ENCODE results near the gene CHAT.

The CHAT gene

DNA sequence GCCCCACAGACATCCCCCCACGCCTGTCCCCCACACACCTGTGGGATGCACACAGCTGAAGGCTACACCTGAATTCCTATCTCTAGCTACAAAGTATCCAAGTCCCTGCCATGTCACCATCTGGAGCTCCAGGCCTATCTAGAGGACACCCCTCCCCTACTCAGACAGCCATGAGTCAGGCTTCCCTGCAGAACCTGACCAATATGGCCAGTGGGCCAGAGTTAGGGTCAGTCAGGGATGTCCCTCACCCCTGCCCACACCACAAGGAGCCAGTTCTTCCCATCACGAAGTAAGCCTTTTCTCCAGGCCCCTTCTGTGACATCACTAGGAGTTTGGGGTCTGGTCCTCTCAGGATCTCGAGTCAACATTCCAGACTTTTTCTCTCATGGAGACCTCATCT lies 14.3 kb upstream of the CHAT start:
- DNase-seq (ENCODE audit: low read depth, low spot score): no peak
- in situ Hi-C loops (cut with HindIII; ENCODE audit: low sequenced_read_pairs): no loop called here

DNA sequence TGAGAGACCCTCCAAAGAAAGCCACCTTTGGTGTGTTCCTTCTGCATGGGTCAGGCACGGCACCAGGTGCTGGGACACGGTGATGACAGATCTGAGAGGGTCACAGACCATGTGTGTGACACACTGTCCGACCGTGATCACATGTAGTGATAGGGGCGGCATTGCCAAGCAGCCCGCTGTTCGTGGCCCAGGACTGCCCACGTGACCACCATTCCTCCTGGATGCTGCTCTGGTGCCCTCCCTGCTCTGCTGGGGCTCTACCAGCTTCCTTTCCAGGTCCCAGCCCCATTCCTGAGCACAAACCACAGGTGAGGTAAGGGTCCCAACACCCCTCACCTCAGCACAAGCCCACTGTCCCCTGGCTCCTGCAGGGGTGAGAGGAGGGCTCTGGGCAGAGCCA lies 13.8 kb upstream of the CHAT start:
- in situ Hi-C loops (cut with HindIII; ENCODE audit: low sequenced_read_pairs): no loop called here
- no peak for DNase-seq (ENCODE audit: low read depth, low spot score)
- H3K4me3 ChIP-seq (ENCODE audit: low read depth, low read length): no peak overlapping the region
- TF ChIP-seq, protein P1, sequence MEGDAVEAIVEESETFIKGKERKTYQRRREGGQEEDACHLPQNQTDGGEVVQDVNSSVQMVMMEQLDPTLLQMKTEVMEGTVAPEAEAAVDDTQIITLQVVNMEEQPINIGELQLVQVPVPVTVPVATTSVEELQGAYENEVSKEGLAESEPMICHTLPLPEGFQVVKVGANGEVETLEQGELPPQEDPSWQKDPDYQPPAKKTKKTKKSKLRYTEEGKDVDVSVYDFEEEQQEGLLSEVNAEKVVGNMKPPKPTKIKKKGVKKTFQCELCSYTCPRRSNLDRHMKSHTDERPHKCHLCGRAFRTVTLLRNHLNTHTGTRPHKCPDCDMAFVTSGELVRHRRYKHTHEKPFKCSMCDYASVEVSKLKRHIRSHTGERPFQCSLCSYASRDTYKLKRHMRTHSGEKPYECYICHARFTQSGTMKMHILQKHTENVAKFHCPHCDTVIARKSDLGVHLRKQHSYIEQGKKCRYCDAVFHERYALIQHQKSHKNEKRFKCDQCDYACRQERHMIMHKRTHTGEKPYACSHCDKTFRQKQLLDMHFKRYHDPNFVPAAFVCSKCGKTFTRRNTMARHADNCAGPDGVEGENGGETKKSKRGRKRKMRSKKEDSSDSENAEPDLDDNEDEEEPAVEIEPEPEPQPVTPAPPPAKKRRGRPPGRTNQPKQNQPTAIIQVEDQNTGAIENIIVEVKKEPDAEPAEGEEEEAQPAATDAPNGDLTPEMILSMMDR (IDR thresholded peaks at IDR 0.05; ENCODE audit: low read depth, low read length): no peak

More for the DNA sequence above, 14.3 kb upstream of the CHAT start:
- no peak overlapping the region for H3K4me3 ChIP-seq (ENCODE audit: low read depth, low read length)
- TF ChIP-seq, protein P1 (IDR thresholded peaks at IDR 0.05; ENCODE audit: low read depth, low read length): no peak

DNA sequence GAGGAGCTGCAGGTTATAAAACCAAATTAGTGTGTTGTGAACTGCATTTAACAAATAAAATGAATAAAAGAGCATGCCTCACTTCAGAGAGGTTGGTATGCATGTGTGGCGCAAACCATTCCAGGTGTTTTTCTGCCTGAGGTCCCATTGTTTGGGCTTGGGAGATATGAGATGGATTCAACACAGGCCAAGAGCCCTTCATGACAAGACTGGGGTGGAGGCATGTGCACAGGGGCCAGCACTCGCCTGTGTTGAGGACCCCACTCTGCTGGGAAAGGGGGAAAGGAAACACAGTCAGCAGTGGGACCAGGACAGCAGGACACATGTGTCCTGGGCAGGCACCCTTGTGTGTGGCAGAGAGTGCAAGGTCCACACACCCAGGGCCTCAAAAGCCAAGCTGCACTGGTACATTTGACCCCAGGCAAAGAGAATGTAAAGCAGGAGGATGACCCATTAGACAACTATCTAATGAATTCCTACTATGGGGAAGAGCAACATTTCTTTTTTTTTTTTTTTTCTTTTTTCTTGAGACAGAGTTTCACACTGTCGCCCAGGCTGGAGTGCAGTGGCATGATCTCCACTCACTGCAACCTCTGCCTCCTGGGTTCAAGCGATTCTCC lies 12.9 kb upstream of the CHAT start:
- TF ChIP-seq, protein P1 (IDR thresholded peaks at IDR 0.05; ENCODE audit: low read depth, low read length): no peak
- in situ Hi-C loops (cut with HindIII; ENCODE audit: low sequenced_read_pairs): no loop called here
- no peak for DNase-seq (ENCODE audit: low read depth, low spot score)
- no peak overlapping the region for H3K4me3 ChIP-seq (ENCODE audit: low read depth, low read length)

DNA sequence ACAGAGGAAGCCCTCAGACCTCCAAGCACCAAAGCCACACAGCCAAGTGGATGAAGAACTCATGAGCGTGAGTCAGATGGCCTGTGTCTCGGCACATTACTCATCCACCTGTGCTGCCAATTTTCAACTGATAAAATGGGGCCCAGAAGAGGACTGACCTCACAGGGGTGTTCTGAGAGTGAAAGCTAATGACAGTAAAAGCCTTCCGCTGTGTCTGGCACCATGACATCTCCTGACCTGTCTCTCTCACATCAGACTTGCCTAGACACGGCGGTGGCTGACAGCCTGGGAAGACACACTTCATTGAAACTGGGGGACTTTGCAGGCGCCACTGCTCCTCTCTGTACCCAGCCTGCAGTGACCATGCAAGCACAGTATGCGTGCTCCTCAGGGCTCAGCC lies 12.0 kb upstream of the CHAT start:
- in situ Hi-C loops (cut with HindIII; ENCODE audit: low sequenced_read_pairs): no loop called here
- no peak overlapping the region for H3K4me3 ChIP-seq (ENCODE audit: low read depth, low read length)
- TF ChIP-seq, protein P1 (IDR thresholded peaks at IDR 0.05; ENCODE audit: low read depth, low read length): no peak
- DNase-seq (ENCODE audit: low read depth, low spot score): no peak

DNA sequence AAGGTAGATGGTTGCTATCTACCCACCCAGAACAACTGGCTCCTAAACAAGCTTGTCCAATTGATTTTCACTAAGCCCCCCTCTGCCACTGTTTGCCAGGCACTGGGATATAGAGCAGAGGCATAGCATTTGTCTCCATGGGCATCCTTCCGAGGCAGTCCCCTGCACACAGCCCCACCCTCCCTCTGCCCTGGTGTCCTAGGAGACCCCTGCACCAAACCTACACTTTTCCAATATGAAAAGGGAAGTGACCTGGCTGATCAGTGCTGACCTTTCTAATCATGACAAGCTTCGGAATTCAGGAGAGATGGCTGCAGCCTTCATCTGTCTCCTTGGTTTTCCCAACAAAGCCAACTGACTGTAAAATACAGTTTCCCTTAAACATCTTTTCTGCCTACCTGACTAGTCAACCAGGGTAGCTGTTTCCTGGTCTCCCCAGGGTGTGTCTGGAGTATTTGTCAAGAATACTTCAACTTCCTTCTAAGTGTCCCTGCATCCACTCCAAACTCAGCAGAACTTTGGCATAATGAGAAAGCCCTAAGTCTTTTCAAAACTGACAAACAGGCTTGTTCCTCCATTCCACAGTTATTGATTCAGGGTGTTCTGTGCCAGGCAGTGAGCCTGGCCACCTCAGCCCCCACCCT lies 11.3 kb upstream of the CHAT start:
- in situ Hi-C loops (cut with HindIII; ENCODE audit: low sequenced_read_pairs): no loop called here
- TF ChIP-seq, protein P1 (IDR thresholded peaks at IDR 0.05; ENCODE audit: low read depth, low read length): no peak
- no peak for DNase-seq (ENCODE audit: low read depth, low spot score)
- H3K4me3 ChIP-seq (ENCODE audit: low read depth, low read length): no peak overlapping the region

DNA sequence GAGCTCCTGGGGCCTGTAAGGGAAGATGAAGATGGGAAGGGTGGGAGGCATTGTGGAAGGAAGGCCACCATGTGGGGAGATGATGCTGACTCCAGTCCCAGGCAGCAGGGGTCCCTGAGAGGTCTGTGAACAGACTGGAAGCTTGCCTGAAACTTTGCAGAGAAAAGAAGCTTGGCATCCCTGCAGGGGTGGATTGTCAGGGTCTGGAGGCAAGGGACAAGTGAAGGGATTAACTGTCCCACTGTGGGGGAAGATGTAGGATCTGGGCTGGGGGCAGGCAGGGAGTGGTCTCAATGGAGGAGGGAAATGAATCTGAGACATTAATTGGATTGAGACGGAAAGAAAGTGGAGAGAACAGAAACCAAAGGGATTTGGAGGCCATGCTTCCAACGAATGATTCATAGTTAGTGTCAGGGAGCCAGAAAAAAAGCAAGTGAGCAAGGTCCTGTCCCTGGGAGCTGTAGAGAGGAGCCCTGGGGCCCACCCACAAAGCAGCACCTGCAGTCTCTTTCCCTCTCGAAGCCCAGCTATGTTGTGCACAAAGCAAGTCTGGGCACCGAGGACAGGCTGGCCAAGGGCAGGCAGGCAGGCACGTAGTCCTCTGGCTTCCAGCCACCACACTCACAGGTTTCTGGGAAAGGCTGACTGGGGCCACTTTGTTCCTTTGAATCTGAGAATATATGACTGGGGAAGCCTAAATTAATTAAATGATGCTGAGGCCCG lies 8.5 kb upstream of the CHAT start:
- in situ Hi-C loops (cut with HindIII; ENCODE audit: low sequenced_read_pairs): no loop called here
- no peak for DNase-seq (ENCODE audit: low read depth, low spot score)
- no peak overlapping the region for H3K4me3 ChIP-seq (ENCODE audit: low read depth, low read length)
- TF ChIP-seq, protein P1 (IDR thresholded peaks at IDR 0.05; ENCODE audit: low read depth, low read length): no peak

Data from astrocyte of the spinal cord (primary cell).